ENCODE results near the gene MYCBP2. TPM values are rescaled to one million over a fixed set of nuclear protein-coding genes. Genes with fewer than 3 reads are reported as not detected.

The MYCBP2 gene
- total RNA-seq, 1 donor from 2014 or later = 42.2 TPM

DNA sequence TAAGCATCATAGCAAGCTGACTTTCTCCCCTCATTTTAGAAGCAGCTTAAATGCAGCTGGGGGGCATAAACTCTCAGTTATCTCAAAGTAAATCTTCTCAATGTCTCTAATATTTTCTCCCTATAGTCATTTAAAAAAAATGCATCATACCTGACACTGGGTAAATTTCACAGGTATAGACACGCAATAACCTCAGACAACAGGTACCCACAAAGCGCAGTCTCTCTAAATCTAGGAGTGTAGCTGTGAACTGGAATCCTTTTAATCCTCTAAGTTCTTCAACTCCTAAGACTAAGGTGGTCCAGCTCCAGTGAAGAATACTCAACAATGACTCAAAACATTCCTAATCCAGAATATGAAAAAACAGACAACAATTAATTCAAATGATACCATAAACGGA lies 141.2 kb downstream of the MYCBP2 start:
- intact Hi-C loops (cut with micrococcal nuclease) = no loop called here
- Histone ChIP-seq H3K36me3 (peaks cover 76% of the 10 kb centered on the region), H3K9me3 (replicated peaks) (no peaks in the 10 kb centered on the region)

DNA sequence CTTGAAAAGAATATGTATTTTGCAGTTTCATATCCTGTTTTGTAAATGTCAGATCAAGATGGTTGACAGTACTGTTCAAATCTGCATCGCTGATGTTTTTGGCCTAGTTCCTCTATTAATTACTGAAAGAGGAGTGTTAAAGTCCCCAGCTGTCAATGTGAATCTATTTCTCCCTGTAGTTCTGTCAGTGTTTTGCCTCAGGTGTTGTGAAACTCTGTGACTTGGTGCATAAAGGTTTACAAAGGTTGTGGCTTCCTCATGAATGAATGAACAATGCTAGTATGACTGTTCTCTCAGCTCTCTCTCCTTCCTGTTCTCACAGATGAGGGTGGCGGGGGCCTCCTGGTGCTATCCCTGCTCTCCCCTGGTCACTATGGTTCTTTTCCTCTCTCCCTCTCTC lies 142.4 kb downstream of the MYCBP2 start:
- H3K4me3 ChIP-seq = no peak overlapping the region
- TF ChIP-seq, protein P1, sequence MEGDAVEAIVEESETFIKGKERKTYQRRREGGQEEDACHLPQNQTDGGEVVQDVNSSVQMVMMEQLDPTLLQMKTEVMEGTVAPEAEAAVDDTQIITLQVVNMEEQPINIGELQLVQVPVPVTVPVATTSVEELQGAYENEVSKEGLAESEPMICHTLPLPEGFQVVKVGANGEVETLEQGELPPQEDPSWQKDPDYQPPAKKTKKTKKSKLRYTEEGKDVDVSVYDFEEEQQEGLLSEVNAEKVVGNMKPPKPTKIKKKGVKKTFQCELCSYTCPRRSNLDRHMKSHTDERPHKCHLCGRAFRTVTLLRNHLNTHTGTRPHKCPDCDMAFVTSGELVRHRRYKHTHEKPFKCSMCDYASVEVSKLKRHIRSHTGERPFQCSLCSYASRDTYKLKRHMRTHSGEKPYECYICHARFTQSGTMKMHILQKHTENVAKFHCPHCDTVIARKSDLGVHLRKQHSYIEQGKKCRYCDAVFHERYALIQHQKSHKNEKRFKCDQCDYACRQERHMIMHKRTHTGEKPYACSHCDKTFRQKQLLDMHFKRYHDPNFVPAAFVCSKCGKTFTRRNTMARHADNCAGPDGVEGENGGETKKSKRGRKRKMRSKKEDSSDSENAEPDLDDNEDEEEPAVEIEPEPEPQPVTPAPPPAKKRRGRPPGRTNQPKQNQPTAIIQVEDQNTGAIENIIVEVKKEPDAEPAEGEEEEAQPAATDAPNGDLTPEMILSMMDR (IDR thresholded peaks at IDR 0.05; ENCODE audit: borderline replicate concordance) = no peak
- no peak overlapping the region for H3K27ac ChIP-seq (replicated peaks)
- intact Hi-C loops (cut with micrococcal nuclease) = no loop called here
- no peaks in the 10 kb centered on the region for H3K9me3 ChIP-seq (replicated peaks)
- H3K27me3 ChIP-seq (ENCODE audit: low read depth) = no peaks in the 10 kb centered on the region
- H3K36me3 ChIP-seq = peaks cover 76% of the 10 kb centered on the region
- no peaks in the 10 kb centered on the region for H3K4me1 ChIP-seq
- no peak for DNase-seq

More for the DNA sequence above, 141.2 kb downstream of the MYCBP2 start:
- Histone ChIP-seq H3K4me3 (no peak overlapping the region), H3K4me1 (no peaks in the 10 kb centered on the region), H3K27ac (replicated peaks) (no peak overlapping the region), H3K27me3 (ENCODE audit: low read depth) (no peaks in the 10 kb centered on the region)
- no peak for DNase-seq
- TF ChIP-seq, protein P1 (IDR thresholded peaks at IDR 0.05; ENCODE audit: borderline replicate concordance) = no peak

DNA sequence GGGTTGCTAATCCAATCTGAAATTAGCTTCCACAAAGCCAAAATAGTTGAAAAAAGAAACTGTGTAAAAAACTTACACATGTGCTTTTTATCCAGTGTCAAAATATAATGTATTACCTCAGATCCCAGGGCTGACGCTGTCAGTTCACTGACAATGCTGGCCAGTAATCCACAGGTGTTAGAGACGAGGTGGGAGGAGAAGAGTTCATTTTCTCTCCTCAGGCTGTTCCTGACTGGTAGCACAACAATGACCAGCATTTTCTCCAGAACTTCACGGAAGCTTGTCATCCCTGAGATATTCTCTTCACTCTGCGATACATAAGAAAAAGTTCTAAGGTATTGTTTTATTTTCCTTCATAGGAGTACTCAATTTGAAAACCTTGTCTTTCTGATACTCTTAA lies 146.9 kb downstream of the MYCBP2 start:
- intact Hi-C loops (cut with micrococcal nuclease) = no loop called here
- Histone ChIP-seq H3K36me3 (peaks cover 85% of the 10 kb centered on the region), H3K4me3 (no peak overlapping the region), H3K9me3 (replicated peaks) (no peaks in the 10 kb centered on the region), H3K27me3 (ENCODE audit: low read depth) (no peaks in the 10 kb centered on the region), H3K27ac (replicated peaks) (no peak overlapping the region), H3K4me1 (no peaks in the 10 kb centered on the region)
- TF ChIP-seq, protein P1 (IDR thresholded peaks at IDR 0.05; ENCODE audit: borderline replicate concordance) = no peak
- no peak for DNase-seq

DNA sequence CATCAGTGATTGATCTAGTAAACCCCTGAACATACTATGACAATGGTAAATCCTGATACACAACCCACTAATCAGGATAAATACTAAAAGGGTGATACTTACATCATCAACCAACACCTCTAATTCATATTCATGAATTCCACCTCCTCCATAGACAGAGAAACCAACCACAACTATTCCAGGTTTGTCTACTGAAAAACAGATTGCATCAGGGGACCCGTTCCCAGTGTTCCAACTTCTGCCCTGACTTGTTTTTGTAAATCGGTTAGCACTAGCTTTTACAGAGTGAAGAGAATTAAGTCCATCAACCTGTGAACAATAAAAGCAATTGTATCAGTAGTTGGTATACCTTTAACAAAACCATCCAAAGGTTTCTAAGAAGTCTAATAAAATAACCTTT lies 149.2 kb downstream of the MYCBP2 start:
- TF ChIP-seq, protein P1 (IDR thresholded peaks at IDR 0.05; ENCODE audit: borderline replicate concordance) = no peak
- H3K36me3 ChIP-seq = peaks cover 93% of the 10 kb centered on the region

DNA sequence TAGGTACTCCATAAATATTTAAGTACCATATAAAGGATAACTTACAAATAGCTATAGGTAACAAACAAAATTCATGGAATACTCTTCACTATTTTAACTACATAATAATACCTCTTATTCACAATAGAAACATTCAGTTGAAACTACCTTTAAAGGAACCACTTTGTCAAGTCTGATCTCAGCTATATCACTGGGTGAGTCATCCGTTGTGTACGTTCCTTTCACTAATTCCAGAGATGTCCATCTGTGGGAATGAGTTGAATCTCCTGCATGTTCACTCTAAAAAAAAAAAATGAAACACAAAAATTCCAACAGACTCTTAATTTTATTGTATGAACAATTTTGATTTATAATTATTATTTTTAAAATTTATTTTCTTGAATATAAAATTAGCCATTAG lies 150.5 kb downstream of the MYCBP2 start:
- TF ChIP-seq, protein P1 (IDR thresholded peaks at IDR 0.05; ENCODE audit: borderline replicate concordance) = no peak
- no peaks in the 10 kb centered on the region for H3K9me3 ChIP-seq (replicated peaks)
- peaks cover 98% of the 10 kb centered on the region for H3K36me3 ChIP-seq
- H3K27ac ChIP-seq (replicated peaks) = no peak overlapping the region
- no peaks in the 10 kb centered on the region for H3K27me3 ChIP-seq (ENCODE audit: low read depth)
- DNase-seq = no peak
- H3K4me3 ChIP-seq = no peak overlapping the region
- no peaks in the 10 kb centered on the region for H3K4me1 ChIP-seq
- intact Hi-C loops (cut with micrococcal nuclease) = no loop called here

More for the DNA sequence above, 149.2 kb downstream of the MYCBP2 start:
- Histone ChIP-seq H3K4me3 (no peak overlapping the region), H3K9me3 (replicated peaks) (no peaks in the 10 kb centered on the region), H3K27ac (replicated peaks) (no peak overlapping the region), H3K4me1 (no peaks in the 10 kb centered on the region), H3K27me3 (ENCODE audit: low read depth) (no peaks in the 10 kb centered on the region)
- intact Hi-C loops (cut with micrococcal nuclease) = no loop called here
- DNase-seq = no peak

DNA sequence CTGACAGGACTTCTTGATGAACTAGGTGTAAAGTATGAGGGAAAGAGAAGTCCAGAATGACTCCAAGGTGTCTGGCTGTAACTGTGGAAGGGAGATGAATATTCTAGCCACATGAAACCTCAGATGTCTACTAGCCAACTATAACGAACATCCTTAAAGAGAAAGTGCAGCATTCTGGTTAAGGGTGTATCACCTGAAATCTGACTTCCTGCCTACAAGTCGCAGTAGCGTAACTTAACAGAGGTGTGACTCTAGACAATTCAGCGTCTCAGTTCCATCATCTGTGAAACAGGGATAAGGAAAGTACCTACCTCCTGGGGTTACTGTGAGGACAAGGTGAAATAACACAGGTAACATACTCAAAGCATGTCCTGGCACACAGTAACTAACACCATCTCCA lies 154.2 kb downstream of the MYCBP2 start:
- Histone ChIP-seq H3K27ac (replicated peaks) (no peak overlapping the region), H3K36me3 (peaks cover 98% of the 10 kb centered on the region), H3K9me3 (replicated peaks) (no peaks in the 10 kb centered on the region), H3K4me1 (no peaks in the 10 kb centered on the region), H3K27me3 (ENCODE audit: low read depth) (no peaks in the 10 kb centered on the region), H3K4me3 (no peak overlapping the region)
- TF ChIP-seq, protein P1 (IDR thresholded peaks at IDR 0.05; ENCODE audit: borderline replicate concordance) = no peak
- intact Hi-C loops (cut with micrococcal nuclease) = no loop called here
- DNase-seq = no peak
